ENCODE measurements around the gene CYP4F22.

DNA sequence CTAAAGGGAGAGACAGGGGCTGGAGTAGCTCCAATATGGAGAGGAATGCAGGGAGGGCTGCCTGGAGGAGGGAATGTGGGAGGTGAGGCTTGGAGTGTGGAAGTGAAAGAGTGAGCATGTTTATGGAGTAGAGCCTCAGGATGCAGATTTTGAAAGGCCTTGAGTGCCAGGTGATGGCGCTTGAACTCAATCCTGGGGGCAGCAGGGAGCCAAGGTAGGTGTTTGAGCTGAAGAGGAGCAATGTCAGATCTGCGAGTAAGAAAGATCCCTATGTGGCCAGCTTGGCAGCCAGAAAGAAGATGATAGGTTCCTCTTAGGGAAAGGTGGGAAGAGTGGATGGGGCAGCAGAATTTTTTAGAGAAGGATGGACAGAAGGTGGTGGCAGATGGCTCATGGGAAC lies 40.3 kb downstream of the CYP4F22 start:
- TF ChIP-seq, protein P1, sequence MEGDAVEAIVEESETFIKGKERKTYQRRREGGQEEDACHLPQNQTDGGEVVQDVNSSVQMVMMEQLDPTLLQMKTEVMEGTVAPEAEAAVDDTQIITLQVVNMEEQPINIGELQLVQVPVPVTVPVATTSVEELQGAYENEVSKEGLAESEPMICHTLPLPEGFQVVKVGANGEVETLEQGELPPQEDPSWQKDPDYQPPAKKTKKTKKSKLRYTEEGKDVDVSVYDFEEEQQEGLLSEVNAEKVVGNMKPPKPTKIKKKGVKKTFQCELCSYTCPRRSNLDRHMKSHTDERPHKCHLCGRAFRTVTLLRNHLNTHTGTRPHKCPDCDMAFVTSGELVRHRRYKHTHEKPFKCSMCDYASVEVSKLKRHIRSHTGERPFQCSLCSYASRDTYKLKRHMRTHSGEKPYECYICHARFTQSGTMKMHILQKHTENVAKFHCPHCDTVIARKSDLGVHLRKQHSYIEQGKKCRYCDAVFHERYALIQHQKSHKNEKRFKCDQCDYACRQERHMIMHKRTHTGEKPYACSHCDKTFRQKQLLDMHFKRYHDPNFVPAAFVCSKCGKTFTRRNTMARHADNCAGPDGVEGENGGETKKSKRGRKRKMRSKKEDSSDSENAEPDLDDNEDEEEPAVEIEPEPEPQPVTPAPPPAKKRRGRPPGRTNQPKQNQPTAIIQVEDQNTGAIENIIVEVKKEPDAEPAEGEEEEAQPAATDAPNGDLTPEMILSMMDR (conservative IDR thresholded peaks at IDR 0.05; ENCODE audit: low read length): no peak
- TF ChIP-seq EZH2phosphoT487 (IDR thresholded peaks at IDR 0.05; ENCODE audit: borderline replicate concordance, low read depth, low read length): no peak
